Measurements from ENCODE around the gene TBC1D16.

TBC1D16 gene

GRCh38 chr17:79919862-79920720 lies 115.6 kb downstream of the TBC1D16 start:
- in situ Hi-C loops (cut with HindIII; ENCODE audit: low sequenced_read_pairs), result no loop called here

GRCh38 chr17:79919164-79919585 lies 116.5 kb downstream of the TBC1D16 start:
- in situ Hi-C loops (cut with HindIII; ENCODE audit: low sequenced_read_pairs), result no loop called here

- in situ Hi-C loops (cut with HindIII; ENCODE audit: low sequenced_read_pairs), result no loop called here
These were observed 117.0 kb downstream of the TBC1D16 start for GRCh38 chr17:79918581-79919163.

- in situ Hi-C loops (cut with HindIII; ENCODE audit: low sequenced_read_pairs), result no loop called here
These were observed 117.7 kb downstream of the TBC1D16 start for GRCh38 chr17:79917902-79918484.

GRCh38 chr17:79916991-79917901 lies 118.4 kb downstream of the TBC1D16 start:
- in situ Hi-C loops (cut with HindIII; ENCODE audit: low sequenced_read_pairs), result no loop called here

GRCh38 chr17:79916506-79916905 lies 119.2 kb downstream of the TBC1D16 start:
- in situ Hi-C loops (cut with HindIII; ENCODE audit: low sequenced_read_pairs), result no loop called here

- in situ Hi-C loops (cut with HindIII; ENCODE audit: low sequenced_read_pairs), result no loop called here
These were observed 119.7 kb downstream of the TBC1D16 start for GRCh38 chr17:79915850-79916430.

GRCh38 chr17:79914813-79915740 lies 120.6 kb downstream of the TBC1D16 start:
- in situ Hi-C loops (cut with HindIII; ENCODE audit: low sequenced_read_pairs), result no loop called here

- in situ Hi-C loops (cut with HindIII; ENCODE audit: low sequenced_read_pairs), result no loop called here
These were observed 121.5 kb downstream of the TBC1D16 start for GRCh38 chr17:79913896-79914812.

GRCh38 chr17:79913451-79913850 lies 122.2 kb downstream of the TBC1D16 start:
- in situ Hi-C loops (cut with HindIII; ENCODE audit: low sequenced_read_pairs), result no loop called here

GRCh38 chr17:79912552-79913330 lies 122.9 kb downstream of the TBC1D16 start:
- in situ Hi-C loops (cut with HindIII; ENCODE audit: low sequenced_read_pairs), result no loop called here

GRCh38 chr17:79911430-79912399 lies 124.0 kb downstream of the TBC1D16 start:
- in situ Hi-C loops (cut with HindIII; ENCODE audit: low sequenced_read_pairs), result no loop called here

GRCh38 chr17:79910985-79911361 lies 124.7 kb downstream of the TBC1D16 start:
- in situ Hi-C loops (cut with HindIII; ENCODE audit: low sequenced_read_pairs), result no loop called here

GRCh38 chr17:79909121-79909520 lies 126.6 kb downstream of the TBC1D16 start:
- in situ Hi-C loops (cut with HindIII; ENCODE audit: low sequenced_read_pairs), result no loop called here

GRCh38 chr17:79907850-79908249 lies 127.8 kb downstream of the TBC1D16 start:
- in situ Hi-C loops (cut with HindIII; ENCODE audit: low sequenced_read_pairs), result no loop called here

- in situ Hi-C loops (cut with HindIII; ENCODE audit: low sequenced_read_pairs), result no loop called here
These were observed 128.4 kb downstream of the TBC1D16 start for GRCh38 chr17:79907217-79907715.

Data from endothelial cell of hepatic sinusoid (primary cell).